Activated naive CD8-positive, alpha-beta T cell treated with anti-CD3 and anti-CD28 coated beads for 36 hours (primary cell): ENCODE results near the gene SLC5A10. TPM values are rescaled to one million over a fixed set of nuclear protein-coding genes. Genes with fewer than 3 reads are reported as not detected.

Source experiments
- DNase-seq: peaks from one replicate; pipeline ENCODE4 v3.0.0; 2021
- H3K27ac Mint-ChIP-seq: one replicate; pipeline ENCODE4 v1.8.0; 2022; ENCODE audit warnings: mild to moderate bottlenecking, moderate library complexity, mixed read lengths
- H3K27me3 Mint-ChIP-seq: one replicate; pipeline ENCODE4 v1.8.0; 2022; ENCODE audit warnings: mild to moderate bottlenecking, mixed read lengths
- H3K36me3 Mint-ChIP-seq: one replicate; pipeline ENCODE4 v1.8.0; 2021; ENCODE audit warnings: mild to moderate bottlenecking, mixed read lengths
- H3K4me1 Mint-ChIP-seq: one replicate; pipeline ENCODE4 v1.8.0; 2021; ENCODE audit warnings: mixed read lengths
- H3K4me3 Mint-ChIP-seq: one replicate; pipeline ENCODE4 v1.8.0; 2022; ENCODE audit warnings: mild to moderate bottlenecking, moderate library complexity, mixed read lengths
- H3K9me3 Mint-ChIP-seq: one replicate; pipeline ENCODE4 v1.8.0; 2022; ENCODE audit warnings: mixed read lengths
- total RNA-seq, 2 experiments: library from RNA; stranded (reverse); gene quantifications; one replicate each; pipeline ENCODE4 v1.2.3, GENCODE V29; 2021

The SLC5A10 gene
- total RNA-seq, 2 experiments from 2014 or later, result not detected

DNA sequence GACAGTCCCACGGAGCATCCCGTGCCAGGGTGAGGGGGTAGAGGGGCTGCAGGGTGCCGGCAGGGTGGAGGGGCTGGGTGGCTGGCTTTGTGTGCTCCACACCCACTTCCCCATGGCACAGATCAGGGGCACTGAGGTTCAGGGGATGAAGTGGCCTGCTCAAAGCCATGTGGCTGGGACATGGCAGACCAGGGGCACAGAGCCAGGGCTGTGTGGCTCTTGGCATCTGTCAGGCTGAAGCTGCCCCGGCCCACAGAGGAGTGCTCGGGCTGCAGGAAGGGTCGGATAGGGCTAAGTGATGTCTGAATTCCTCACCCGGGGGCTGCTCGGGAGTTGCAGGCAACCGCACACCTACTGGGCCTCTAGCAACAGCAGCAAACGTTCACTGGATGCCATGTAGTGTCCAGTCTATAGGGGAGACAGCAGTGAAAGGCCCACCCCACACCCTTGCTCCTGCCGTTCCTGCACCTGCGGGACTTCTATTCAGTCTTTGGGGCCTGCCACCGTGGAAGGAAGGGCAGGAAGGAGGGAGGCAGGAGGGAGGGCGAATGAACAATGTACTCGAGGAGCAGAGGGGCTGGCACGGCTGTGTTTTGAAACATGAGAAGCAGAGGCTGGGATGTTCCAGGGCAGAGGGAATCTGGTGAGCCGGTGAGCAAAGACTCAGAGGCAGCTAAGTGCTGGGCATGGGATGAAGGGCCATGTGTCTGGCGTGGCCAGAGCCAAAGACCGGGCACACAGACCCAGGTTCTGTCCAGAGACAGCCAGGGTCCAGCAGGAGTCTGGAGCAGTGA is 15.1 kb downstream of the SLC5A10 start:
- H3K27me3 Mint-ChIP-seq, result no peaks in the 10 kb centered on the region
- H3K27ac Mint-ChIP-seq, result no peak overlapping the region
- no peak overlapping the region for H3K4me3 Mint-ChIP-seq
- no peak for DNase-seq
- peaks cover 12% of the 10 kb centered on the region for H3K4me1 Mint-ChIP-seq
- no peaks in the 10 kb centered on the region for H3K36me3 Mint-ChIP-seq
- H3K9me3 Mint-ChIP-seq, result no peaks in the 10 kb centered on the region

DNA sequence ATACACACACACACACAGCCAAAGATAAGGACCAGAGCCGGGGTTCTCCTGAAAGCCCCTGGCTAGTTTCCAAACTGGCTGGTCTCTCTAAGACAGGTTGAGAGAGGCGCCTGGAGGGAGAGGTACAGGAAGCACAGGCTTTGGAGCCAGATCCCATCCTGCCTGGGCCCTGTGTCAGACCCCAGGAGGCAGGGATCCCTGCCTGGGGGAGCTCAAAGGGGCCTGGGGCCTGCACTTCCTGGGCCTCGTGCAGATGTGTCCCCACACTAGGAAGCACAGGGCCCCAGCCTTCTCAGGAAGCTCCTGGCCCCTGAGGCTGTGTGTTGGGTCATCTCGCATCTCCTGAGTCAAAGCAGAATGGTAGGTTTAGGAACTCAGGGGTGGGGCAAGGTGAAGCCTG is 16.0 kb downstream of the SLC5A10 start:
- Mint-ChIP-seq H3K36me3 (no peaks in the 10 kb centered on the region), H3K27ac (no peak overlapping the region), H3K4me3 (no peak overlapping the region), H3K27me3 (no peaks in the 10 kb centered on the region), H3K4me1 (peaks cover 7% of the 10 kb centered on the region), H3K9me3 (no peaks in the 10 kb centered on the region)
- DNase-seq, result no peak

DNA sequence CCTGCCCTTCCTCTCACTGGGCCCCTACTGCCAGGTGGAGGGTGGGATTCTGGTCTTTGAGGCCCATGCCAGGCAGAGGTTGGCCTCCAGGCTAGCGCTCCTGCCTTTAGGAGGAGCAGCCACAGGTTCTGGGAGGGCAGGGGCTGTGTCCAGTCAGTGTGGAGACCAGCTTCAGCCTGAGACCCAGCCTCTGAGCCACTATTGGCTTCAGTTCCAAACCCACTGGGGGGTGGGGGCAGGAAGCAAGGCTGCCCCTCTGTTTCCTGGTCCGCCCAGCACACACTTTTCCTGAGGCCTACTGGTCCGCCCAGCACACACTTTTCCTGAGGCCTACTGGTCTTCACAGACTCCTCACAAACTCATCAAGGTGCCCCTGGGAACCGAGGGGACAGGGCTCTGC is 16.4 kb downstream of the SLC5A10 start:
- DNase-seq, result no peak
- Mint-ChIP-seq H3K27ac (no peak overlapping the region), H3K4me3 (no peak overlapping the region), H3K4me1 (peaks cover 4% of the 10 kb centered on the region), H3K27me3 (no peaks in the 10 kb centered on the region), H3K9me3 (no peaks in the 10 kb centered on the region), H3K36me3 (no peaks in the 10 kb centered on the region)

DNA sequence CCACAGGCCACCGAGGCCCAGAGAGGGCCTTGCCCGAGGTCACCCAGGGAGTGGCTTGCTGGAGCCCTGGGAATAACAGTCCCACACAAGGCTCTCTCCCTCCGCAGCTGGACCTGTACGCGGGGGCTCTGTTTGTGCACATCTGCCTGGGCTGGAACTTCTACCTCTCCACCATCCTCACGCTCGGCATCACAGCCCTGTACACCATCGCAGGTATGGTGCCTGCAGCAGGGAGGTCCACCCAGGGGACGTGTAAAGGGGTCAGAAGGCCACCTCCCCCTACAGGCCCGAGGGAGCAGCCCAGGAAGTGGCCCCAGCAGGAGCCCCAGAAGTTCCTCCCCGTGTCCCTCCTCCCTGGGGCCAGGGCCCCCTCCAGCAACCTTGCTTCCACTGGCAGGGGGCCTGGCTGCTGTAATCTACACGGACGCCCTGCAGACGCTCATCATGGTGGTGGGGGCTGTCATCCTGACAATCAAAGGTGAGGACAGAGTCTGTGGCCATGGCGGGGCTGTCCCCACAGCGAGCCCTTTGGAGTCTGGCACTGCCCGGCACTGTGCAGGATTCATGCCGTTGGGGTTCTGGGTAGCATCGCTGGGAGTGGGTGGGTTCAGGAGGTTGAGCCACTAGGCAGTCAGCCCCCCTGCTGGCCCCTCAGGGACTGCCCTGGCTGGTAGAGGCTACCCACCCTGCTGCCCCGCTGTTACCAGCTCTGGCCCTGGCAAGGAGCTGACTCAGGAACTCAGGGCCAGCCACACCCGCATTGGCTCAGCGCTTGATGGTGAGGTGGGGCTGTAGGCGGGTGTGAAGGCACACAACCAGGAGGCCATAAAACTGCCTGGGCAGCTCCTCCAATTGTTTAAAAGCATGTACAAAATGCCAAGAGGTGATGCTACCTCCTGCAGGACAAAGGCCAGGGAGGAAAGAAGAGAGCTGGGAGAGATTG is 17.3 kb downstream of the SLC5A10 start:
- peaks cover 4% of the 10 kb centered on the region for H3K4me1 Mint-ChIP-seq
- DNase-seq, result no peak
- H3K36me3 Mint-ChIP-seq, result no peaks in the 10 kb centered on the region
- no peak overlapping the region for H3K4me3 Mint-ChIP-seq
- H3K9me3 Mint-ChIP-seq, result no peaks in the 10 kb centered on the region
- no peak overlapping the region for H3K27ac Mint-ChIP-seq
- no peaks in the 10 kb centered on the region for H3K27me3 Mint-ChIP-seq

DNA sequence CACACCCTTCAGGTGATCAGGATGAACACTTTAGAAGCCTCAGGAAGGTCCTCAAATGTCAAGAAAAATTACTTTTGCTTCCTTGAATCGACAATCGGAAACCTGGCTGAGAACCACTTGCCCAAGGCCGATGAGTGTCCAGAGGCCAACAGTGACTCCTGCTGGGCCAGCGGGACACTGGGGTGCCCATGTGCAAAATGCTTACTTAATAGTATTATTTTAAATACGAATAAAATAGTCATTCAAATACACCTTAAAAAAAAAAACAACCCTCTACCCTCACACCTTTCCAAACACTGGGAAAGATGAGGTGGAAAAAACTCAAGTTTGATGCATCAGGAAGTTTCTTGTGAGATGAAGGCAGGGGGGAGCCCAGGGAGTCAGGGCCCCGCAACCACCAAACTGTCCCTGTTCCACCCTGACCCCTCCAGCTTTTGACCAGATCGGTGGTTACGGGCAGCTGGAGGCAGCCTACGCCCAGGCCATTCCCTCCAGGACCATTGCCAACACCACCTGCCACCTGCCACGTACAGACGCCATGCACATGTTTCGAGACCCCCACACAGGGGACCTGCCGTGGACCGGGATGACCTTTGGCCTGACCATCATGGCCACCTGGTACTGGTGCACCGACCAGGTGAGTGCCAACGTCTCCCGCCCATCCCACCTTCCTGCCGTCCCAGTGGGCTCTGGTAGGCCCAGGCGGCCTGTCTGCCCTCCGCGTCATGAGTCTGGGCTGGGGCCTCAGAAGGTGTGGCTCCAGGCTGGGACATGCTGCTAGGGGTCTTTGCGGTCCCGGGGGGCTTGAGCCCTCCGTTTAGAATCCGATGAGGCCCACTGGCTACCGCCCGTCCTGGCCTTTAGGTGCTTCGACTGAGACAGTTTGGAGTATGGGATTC is 18.9 kb downstream of the SLC5A10 start:
- Mint-ChIP-seq H3K4me3 (no peak overlapping the region), H3K27ac (no peak overlapping the region), H3K4me1 (peaks cover 12% of the 10 kb centered on the region), H3K36me3 (no peaks in the 10 kb centered on the region), H3K27me3 (no peaks in the 10 kb centered on the region), H3K9me3 (no peaks in the 10 kb centered on the region)
- no peak for DNase-seq

DNA sequence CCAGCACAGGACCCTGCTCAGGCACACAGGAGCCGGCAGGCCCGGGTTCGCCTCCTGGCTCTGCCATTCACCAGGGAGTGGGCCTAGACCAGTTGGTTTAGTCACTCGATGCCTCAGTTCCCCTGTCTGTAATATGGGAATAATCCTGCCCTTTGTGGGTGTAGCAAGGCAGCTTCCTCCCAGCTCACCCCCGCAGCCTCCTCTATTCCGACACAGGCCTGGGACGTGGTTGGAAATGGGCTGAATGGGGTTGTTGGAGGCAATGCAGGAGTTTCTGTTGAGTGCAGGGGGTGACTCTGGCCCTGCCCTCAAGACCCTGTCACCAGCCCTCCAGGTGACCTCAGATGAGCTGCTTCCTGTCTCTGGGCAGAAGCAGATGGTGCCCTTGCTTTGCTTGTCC is 19.8 kb downstream of the SLC5A10 start:
- Mint-ChIP-seq H3K27me3 (no peaks in the 10 kb centered on the region), H3K4me1 (peaks cover 12% of the 10 kb centered on the region), H3K9me3 (no peaks in the 10 kb centered on the region), H3K27ac (no peak overlapping the region), H3K36me3 (peaks cover 2% of the 10 kb centered on the region), H3K4me3 (no peak overlapping the region)
- DNase-seq, result no peak

DNA sequence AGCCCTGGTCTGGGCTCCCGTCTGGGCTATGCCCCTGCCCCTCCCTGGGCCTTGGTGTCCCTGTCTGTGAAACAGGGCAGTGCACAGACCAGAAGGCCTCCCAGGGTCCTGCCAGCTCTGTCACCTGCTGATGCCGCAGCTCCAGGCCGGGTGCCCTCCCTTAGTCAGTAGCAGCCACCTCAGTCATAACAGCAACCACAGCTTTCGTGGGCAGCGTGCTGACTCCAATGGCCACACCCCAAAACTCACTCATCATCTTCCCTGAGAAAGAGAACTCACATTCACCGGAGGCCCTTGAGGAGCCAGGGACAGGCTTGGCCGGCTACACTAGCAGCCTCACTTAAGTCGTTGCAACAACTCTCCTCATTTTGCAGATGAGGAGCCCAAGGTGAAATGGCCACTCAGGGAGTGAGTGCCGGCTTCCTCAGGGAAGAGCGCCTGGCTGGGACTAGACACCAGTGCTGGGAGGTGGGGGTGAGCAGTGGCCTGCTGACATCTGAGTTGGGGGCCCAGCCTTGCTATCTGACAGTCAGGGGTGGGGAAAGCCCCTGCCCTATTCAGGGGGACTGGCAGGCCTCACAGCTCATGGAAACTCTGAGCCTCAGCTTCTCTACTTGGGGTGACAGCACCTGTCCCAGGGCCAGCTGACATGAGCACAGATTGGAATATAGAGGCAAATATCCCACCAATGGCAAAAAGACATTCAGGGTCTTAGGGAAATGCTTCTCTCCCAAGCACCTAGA is 22.6 kb downstream of the SLC5A10 start:
- Mint-ChIP-seq H3K9me3 (no peaks in the 10 kb centered on the region), H3K27me3 (no peaks in the 10 kb centered on the region), H3K36me3 (peaks cover 2% of the 10 kb centered on the region), H3K4me1 (peaks cover 11% of the 10 kb centered on the region), H3K27ac (no peak overlapping the region), H3K4me3 (no peak overlapping the region)
- no peak for DNase-seq

DNA sequence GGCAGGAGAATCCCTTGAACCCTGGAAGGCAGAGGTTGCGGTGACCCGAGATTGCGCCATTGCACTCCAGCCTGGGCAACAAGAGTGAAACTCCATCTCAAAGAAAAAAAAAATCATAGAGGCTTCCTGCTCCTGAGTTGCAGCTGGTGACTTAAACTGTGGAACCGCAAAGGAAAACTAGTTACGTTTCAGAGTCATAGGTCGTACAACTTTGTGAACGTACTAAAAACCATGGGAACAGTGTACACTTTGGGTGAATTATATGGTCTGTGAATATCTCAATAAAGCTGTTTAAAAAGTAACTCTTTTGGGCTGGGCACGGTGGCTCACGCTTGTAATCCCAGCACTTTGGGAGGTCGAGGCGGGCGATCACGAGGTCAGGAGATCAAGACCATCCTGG is 23.6 kb downstream of the SLC5A10 start:
- Mint-ChIP-seq H3K9me3 (no peaks in the 10 kb centered on the region), H3K27ac (no peak overlapping the region), H3K27me3 (no peaks in the 10 kb centered on the region), H3K4me3 (no peak overlapping the region), H3K4me1 (peaks cover 8% of the 10 kb centered on the region), H3K36me3 (peaks cover 2% of the 10 kb centered on the region)
- DNase-seq, result no peak

DNA sequence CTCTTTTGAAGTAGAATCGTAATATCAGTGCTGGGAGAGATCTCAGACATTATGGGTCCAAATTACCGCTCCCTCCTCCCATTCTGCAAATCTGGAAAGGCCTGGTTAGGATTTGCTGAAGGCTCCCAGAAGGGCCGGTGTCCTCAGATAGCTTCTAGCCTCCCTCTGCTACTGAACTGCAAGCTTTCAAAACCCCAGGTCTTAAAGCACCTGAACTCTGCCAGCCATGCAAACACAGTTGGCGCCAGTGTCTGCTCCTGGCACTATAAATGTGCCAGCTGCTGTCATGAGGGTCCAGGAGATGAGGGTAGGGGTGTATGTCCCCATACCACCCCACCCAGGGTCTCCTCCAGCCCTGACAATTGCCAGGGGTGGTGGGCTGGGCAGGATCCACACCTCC is 24.2 kb downstream of the SLC5A10 start:
- H3K27me3 Mint-ChIP-seq, result no peaks in the 10 kb centered on the region
- DNase-seq, result no peak
- no peak overlapping the region for H3K27ac Mint-ChIP-seq
- peaks cover 8% of the 10 kb centered on the region for H3K4me1 Mint-ChIP-seq
- no peaks in the 10 kb centered on the region for H3K9me3 Mint-ChIP-seq
- H3K4me3 Mint-ChIP-seq, result no peak overlapping the region
- peaks cover 2% of the 10 kb centered on the region for H3K36me3 Mint-ChIP-seq

DNA sequence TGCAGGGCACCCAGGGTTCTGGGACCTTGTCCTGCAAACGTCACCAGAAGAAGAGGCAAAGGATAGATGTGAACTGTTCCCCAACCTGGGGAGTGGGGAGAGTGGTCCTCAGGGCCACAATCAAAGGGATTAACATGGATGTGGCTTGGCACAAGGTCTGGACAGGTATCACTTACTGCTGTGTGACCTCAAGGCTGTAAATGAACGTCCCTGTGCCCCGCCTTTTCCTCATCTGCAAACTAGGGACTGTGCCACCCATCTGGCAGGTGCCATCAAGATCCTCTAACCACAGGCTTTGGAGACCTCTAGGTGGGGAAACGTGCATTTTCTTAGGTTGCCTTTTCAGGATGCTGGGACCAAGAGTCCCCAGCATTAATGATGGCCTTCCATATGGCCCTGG is 25.1 kb downstream of the SLC5A10 start:
- no peak overlapping the region for H3K27ac Mint-ChIP-seq
- H3K4me3 Mint-ChIP-seq, result no peak overlapping the region
- peaks cover 2% of the 10 kb centered on the region for H3K36me3 Mint-ChIP-seq
- no peak for DNase-seq
- H3K9me3 Mint-ChIP-seq, result no peaks in the 10 kb centered on the region
- no peaks in the 10 kb centered on the region for H3K27me3 Mint-ChIP-seq
- H3K4me1 Mint-ChIP-seq, result peaks cover 8% of the 10 kb centered on the region

DNA sequence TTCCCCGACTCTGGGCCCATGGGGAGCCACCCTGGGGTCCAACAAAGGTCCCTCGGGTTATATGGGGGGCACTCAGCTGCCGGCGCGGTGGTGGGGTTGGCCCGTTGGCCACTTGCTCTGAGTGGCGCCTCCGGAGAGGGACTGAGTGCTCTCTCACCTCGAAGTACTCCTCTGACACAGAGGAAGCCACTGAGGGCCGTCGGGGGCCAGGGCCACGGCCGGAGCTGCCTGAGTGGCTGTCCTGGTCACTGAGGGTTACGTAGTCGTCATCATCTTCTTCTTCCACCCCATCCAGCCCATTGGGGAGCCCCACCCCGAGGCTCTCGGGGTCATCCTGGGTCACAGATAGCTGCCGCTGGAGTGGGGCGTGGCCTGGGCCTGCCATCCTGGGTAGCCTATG is 25.7 kb downstream of the SLC5A10 start:
- Mint-ChIP-seq H3K9me3 (no peaks in the 10 kb centered on the region), H3K36me3 (peaks cover 2% of the 10 kb centered on the region), H3K27me3 (no peaks in the 10 kb centered on the region), H3K4me1 (peaks cover 8% of the 10 kb centered on the region), H3K4me3 (no peak overlapping the region), H3K27ac (no peak overlapping the region)
- no peak for DNase-seq

DNA sequence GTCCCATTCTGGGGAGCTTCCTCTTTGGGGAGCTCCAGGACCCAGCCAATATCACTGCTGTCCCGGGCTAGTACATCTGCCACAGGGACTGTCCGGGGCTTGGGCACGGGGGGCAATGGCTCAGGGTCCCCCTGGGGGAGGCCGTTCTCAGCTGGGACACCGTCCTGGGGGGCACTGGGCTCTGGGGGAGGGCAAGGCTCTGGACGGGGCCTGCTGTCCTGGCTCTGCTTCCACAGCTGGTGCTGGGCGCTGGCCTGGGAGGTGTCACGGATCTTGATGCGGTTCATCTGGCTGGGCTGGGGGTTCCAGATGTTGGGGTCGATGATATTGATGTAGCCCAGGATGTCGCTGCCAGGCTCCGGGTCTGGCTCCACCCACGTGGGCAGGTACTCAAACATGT is 26.1 kb downstream of the SLC5A10 start:
- no peak overlapping the region for H3K27ac Mint-ChIP-seq

DNA sequence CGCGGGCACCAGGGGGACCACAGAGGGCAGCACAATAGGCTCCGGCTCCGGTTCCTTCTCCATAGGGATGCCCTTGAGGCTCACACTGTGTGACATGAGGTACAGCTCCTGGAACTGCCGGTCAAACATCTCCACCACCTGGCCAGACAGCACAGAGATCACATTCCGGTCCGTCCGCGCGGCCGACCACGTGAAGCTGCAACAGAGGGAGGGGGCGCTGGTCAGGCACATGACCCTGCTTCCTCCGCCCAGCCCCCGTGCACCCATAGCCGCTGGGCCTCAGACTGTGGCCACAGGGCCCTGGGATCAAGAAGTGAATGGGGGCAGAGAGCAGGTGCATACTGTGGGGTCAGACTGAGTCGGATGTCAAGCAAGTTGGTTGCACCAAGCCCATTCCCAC is 26.7 kb downstream of the SLC5A10 start:
- H3K27me3 Mint-ChIP-seq, result no peaks in the 10 kb centered on the region
- H3K4me3 Mint-ChIP-seq, result no peak overlapping the region
- H3K9me3 Mint-ChIP-seq, result no peaks in the 10 kb centered on the region
- H3K27ac Mint-ChIP-seq, result no peak overlapping the region
- H3K36me3 Mint-ChIP-seq, result peaks cover 2% of the 10 kb centered on the region
- DNase-seq, result no peak
- H3K4me1 Mint-ChIP-seq, result peaks cover 8% of the 10 kb centered on the region

More for the DNA sequence above, 26.1 kb downstream of the SLC5A10 start:
- Mint-ChIP-seq H3K4me1 (peaks cover 8% of the 10 kb centered on the region), H3K27me3 (no peaks in the 10 kb centered on the region), H3K4me3 (no peak overlapping the region), H3K36me3 (peaks cover 2% of the 10 kb centered on the region), H3K9me3 (no peaks in the 10 kb centered on the region)
- no peak for DNase-seq

DNA sequence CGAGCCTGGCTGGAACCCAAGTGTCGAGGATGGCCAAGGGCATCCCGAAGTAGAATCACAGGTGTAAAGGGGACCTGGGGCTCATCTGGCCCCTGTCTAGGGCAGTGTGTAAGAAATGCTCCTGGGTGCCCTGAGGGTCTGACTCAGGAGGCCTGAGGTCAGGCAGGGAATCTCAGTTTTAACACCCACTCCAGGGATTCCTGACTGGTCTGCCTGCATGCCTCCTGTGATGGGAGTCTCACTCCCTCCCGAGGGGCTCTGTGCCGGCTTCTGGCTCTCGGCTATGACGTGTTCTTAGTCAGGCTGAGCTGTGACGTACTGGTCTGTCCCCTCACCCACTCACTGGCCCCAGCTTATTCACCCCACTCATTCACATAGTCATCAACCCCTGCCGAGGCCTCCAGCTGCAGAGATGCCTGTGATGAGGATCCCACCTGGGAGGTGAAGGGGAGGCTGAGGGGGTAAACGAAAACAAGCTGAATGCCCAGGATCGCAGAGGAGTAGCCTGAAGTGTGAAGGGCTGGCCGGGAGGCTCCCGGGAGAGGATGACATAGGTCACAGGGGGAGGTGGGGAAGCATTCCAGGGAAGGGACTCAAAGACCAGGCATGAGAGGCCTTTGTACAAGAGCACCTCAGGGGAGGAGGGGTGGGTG is 28.8 kb downstream of the SLC5A10 start:
- no peaks in the 10 kb centered on the region for H3K4me1 Mint-ChIP-seq
- peaks cover 2% of the 10 kb centered on the region for H3K36me3 Mint-ChIP-seq
- H3K9me3 Mint-ChIP-seq, result no peaks in the 10 kb centered on the region
- no peaks in the 10 kb centered on the region for H3K27me3 Mint-ChIP-seq
- no peak for DNase-seq
- no peak overlapping the region for H3K27ac Mint-ChIP-seq
- no peak overlapping the region for H3K4me3 Mint-ChIP-seq
